Activated CD8-positive, alpha-beta T cell treated with anti-CD3 and anti-CD28 coated beads for 36 hours (primary cell): ENCODE measurements around the gene EPO. TPM values are rescaled to one million over a fixed set of nuclear protein-coding genes. Genes with fewer than 3 reads are reported as not detected.

Experiments
- ATAC-seq: fragments of 200-7000 bp; cut with Tn5 transposase; one replicate; pipeline ENCODE4 v1.10.0; 2021; ENCODE audit warnings: mild to moderate bottlenecking, moderate library complexity
- CTCF ChIA-PET: fragments of 350-600 bp; sonication (Branson Sonifier 250); formaldehyde crosslinking; loops from one replicate; lab custom pipeline; 2021; ENCODE audit warnings: antibody characterized with exemption; lab: Charles Lee
- POLR2A ChIA-PET: fragments of 350-600 bp; sonication (Branson Sonifier 250); formaldehyde crosslinking; loops from one replicate; lab custom pipeline; 2021; ENCODE audit warnings: antibody characterized with exemption; lab: Charles Lee
- DNase-seq: peaks from one replicate; pipeline ENCODE4 v3.0.0-alpha.2; 2020
- H3K27ac Mint-ChIP-seq: one replicate; pipeline ENCODE4 v1.8.0; 2021; ENCODE audit warnings: mild to moderate bottlenecking, mixed read lengths
- H3K27me3 Mint-ChIP-seq: one replicate; pipeline ENCODE4 v1.8.0; 2021; ENCODE audit warnings: mixed read lengths
- H3K36me3 Mint-ChIP-seq: one replicate; pipeline ENCODE4 v1.8.0; 2021; ENCODE audit warnings: low read depth, mixed read lengths
- H3K4me1 Mint-ChIP-seq: one replicate; pipeline ENCODE4 v1.8.0; 2021; ENCODE audit warnings: low read depth, mixed read lengths
- H3K4me3 Mint-ChIP-seq: one replicate; pipeline ENCODE4 v1.8.0; 2021; ENCODE audit warnings: mild to moderate bottlenecking, moderate library complexity, mixed read lengths
- H3K9me3 Mint-ChIP-seq: one replicate; pipeline ENCODE4 v1.8.0; 2021; ENCODE audit warnings: mixed read lengths
- CTCF ChIP-seq: fragments of 200-600 bp; IDR thresholded peaks from one replicate; pipeline ENCODE4 v1.8.0; 2022; ENCODE audit warnings: antibody characterized with exemption, mild to moderate bottlenecking
- intact Hi-C: fragments of 100-400 bp; cut with micrococcal nuclease; formaldehyde crosslinking; loops from one replicate; pipeline ENCODE4 v1.10.0; 2022
- total RNA-seq, 2 experiments: library from RNA; stranded (reverse); gene quantifications; one replicate each; pipeline ENCODE4 v1.2.3, GENCODE V29; 2021

Gene EPO
- total RNA-seq, 2 experiments from 2014 or later = not detected

GRCh38 chr7:100726996-100727761, 6.9 kb downstream of the EPO start:
- H3K27me3 Mint-ChIP-seq = peaks cover 12% of the 10 kb centered on the region
- DNase-seq = no peak
- H3K4me1 Mint-ChIP-seq = peaks cover 2% of the 10 kb centered on the region
- ChIA-PET CTCF (interaction anchor here (0.7 to 2.9 kb wide), 7 partner anchors 22 to 162 kb away, joined by 3 to 11 read pairs (median 7); partner anchors contain the start of genes POP7 and SLC12A9), POLR2A (no interaction called here)
- H3K4me3 Mint-ChIP-seq = no peak overlapping the region
- no peak overlapping the region for H3K27ac Mint-ChIP-seq
- H3K36me3 Mint-ChIP-seq = no peaks in the 10 kb centered on the region
- ATAC-seq = no peak
- intact Hi-C loops = no loop called here
- H3K9me3 Mint-ChIP-seq = no peaks in the 10 kb centered on the region
- TF ChIP-seq CTCF = no peak

- intact Hi-C loops = no loop called here
- H3K9me3 Mint-ChIP-seq = no peaks in the 10 kb centered on the region
- no peak overlapping the region for H3K27ac Mint-ChIP-seq
- TF ChIP-seq CTCF = no peak
- ChIA-PET CTCF (interaction anchor here (2.2 kb wide), 1 partner anchor 23 kb away, joined by 7 read pairs; the partner anchor contains the start of gene POP7), POLR2A (no interaction called here)
- ATAC-seq (no peak), DNase-seq (no peak)
- no peak overlapping the region for H3K4me3 Mint-ChIP-seq
- peaks cover 2% of the 10 kb centered on the region for H3K4me1 Mint-ChIP-seq
- peaks cover 5% of the 10 kb centered on the region for H3K27me3 Mint-ChIP-seq
- H3K36me3 Mint-ChIP-seq = no peaks in the 10 kb centered on the region
Measured at GRCh38 chr7:100728196-100728595, 7.9 kb downstream of the EPO start.

GRCh38 chr7:100730136-100730800, 10.0 kb downstream of the EPO start:
- Mint-ChIP-seq H3K9me3 (no peaks in the 10 kb centered on the region), H3K36me3 (no peaks in the 10 kb centered on the region), H3K27ac (no peak overlapping the region), H3K27me3 (peaks cover 5% of the 10 kb centered on the region), H3K4me3 (no peak overlapping the region), H3K4me1 (peaks cover under 1% of the 10 kb centered on the region)
- TF ChIP-seq CTCF = no peak
- ChIA-PET POLR2A (no interaction called here), CTCF (no interaction called here)
- ATAC-seq = no peak
- DNase-seq = no peak
- intact Hi-C loops = no loop called here

GRCh38 chr7:100731937-100732636, 11.8 kb downstream of the EPO start:
- intact Hi-C loops = no loop called here
- peaks cover 5% of the 10 kb centered on the region for H3K27me3 Mint-ChIP-seq
- CTCF ChIA-PET = interaction anchor here (0.9 to 1.3 kb wide), 2 partner anchors 27 to 120 kb away, joined by 3 read pairs; partner anchors contain the start of gene SLC12A9
- ATAC-seq = no peak
- POLR2A ChIA-PET = interaction anchor here (0.9 kb wide), 1 partner anchor 11 kb away, joined by 3 read pairs; no protein-coding TSS in a partner anchor
- no peaks in the 10 kb centered on the region for H3K4me1 Mint-ChIP-seq
- H3K4me3 Mint-ChIP-seq = no peak overlapping the region
- H3K36me3 Mint-ChIP-seq = no peaks in the 10 kb centered on the region
- H3K27ac Mint-ChIP-seq = no peak overlapping the region
- TF ChIP-seq CTCF = no peak
- no peaks in the 10 kb centered on the region for H3K9me3 Mint-ChIP-seq
- DNase-seq = no peak
